T-cell (primary cell): ENCODE results near the gene SLC24A3. TPM values are rescaled to one million over a fixed set of nuclear protein-coding genes. Genes with fewer than 3 reads are reported as not detected.

Experiments
- ATAC-seq, 4 experiments: fragments of 200-7000 bp in 3 of 4; fragments of 150-1000 bp in 1 of 4; cut with Tn5 transposase; replicated peaks in 1 of 4; 1 replicate in 3 of 4; 2 replicates in 1 of 4; pipeline ENCODE4 v1.10.0; 2021; ENCODE audit warnings: moderate library complexity in 3 of 4, mild to moderate bottlenecking in 2 of 4, moderate number of reproducible peaks in 1 of 4
- CTCF ChIA-PET, 2 donors: fragments of 300-600 bp; sonication (Branson Sonifier 250); formaldehyde crosslinking; loops; one replicate each; lab custom pipeline; 2022; ENCODE audit warnings: antibody characterized with exemption in 2 of 2; lab: Charles Lee
- POLR2A ChIA-PET, 2 donors: fragments of 300-600 bp; sonication (Branson Sonifier 250); formaldehyde crosslinking; loops; one replicate each; lab custom pipeline; 2022; ENCODE audit warnings: antibody characterized with exemption in 2 of 2; lab: Charles Lee
- DNase-seq, 35 experiments: peaks; one replicate each; pipeline versions ENCODE4 v3.0.0 to v3.0.0-alpha.2; 2013 to 2023
- H3K27ac ChIP-seq: one replicate; pipeline ENCODE4 v1.5.1; 2013; ENCODE audit warnings: low read length
- H3K27me3 ChIP-seq, 2 experiments: replicated peaks in 1 of 2; 1 replicate in 1 of 2; 2 replicates in 1 of 2; pipeline versions ENCODE4 v1.6.1 to v1.7.0; 2013; ENCODE audit warnings: low read length in 1 of 2, mixed read lengths in 1 of 2; ENCODE audit not compliant: control insufficient read depth in 2 of 2, insufficient read depth in 2 of 2; ENCODE audit errors: extremely low read depth in 1 of 2
- H3K36me3 ChIP-seq, 2 donors: 1 replicate in 1 of 2; 2 replicates in 1 of 2; pipeline versions ENCODE4 v1.6.1 to v1.7.0; 2013; ENCODE audit warnings: low read length in 1 of 2; ENCODE audit not compliant: control insufficient read depth in 2 of 2, insufficient read depth in 1 of 2; ENCODE audit errors: extremely low read depth in 1 of 2
- H3K4me1 ChIP-seq, 2 experiments: 1 replicate in 1 of 2; 2 replicates in 1 of 2; pipeline versions ENCODE4 v1.6.1 to v1.7.0; 2013; ENCODE audit warnings: low read length in 2 of 2, mixed read lengths in 1 of 2; ENCODE audit not compliant: insufficient read depth in 2 of 2, control insufficient read depth in 1 of 2; ENCODE audit errors: extremely low read depth in 1 of 2
- H3K4me3 ChIP-seq, 2 donors: 1 replicate in 1 of 2; 2 replicates in 1 of 2; pipeline versions ENCODE4 v1.5.1 to v1.7.0; 2013; ENCODE audit warnings: mild to moderate bottlenecking in 2 of 2, low read length in 1 of 2, moderate library complexity in 1 of 2; ENCODE audit not compliant: control insufficient read depth in 1 of 2; ENCODE audit errors: extremely low read depth in 1 of 2
- H3K9me3 ChIP-seq: 2 replicates; pipeline ENCODE4 v1.7.0; 2013
- H3K27ac Mint-ChIP-seq, 2 donors: one replicate each; pipeline ENCODE4 v1.8.0; 2020 to 2021; ENCODE audit warnings: mild to moderate bottlenecking in 2 of 2, mixed read lengths in 2 of 2
- H3K27me3 Mint-ChIP-seq, 2 donors: one replicate each; pipeline ENCODE4 v1.8.0; 2021 to 2022; ENCODE audit warnings: mixed read lengths in 2 of 2
- H3K36me3 Mint-ChIP-seq: one replicate; pipeline ENCODE4 v1.8.0; 2021; ENCODE audit warnings: mixed read lengths
- H3K4me1 Mint-ChIP-seq, 3 donors: one replicate each; pipeline ENCODE4 v1.8.0; 2020 to 2022; ENCODE audit warnings: mixed read lengths in 3 of 3, mild to moderate bottlenecking in 1 of 3
- H3K4me3 Mint-ChIP-seq, 3 donors: one replicate each; pipeline ENCODE4 v1.8.0; 2020 to 2022; ENCODE audit warnings: mild to moderate bottlenecking in 3 of 3, mixed read lengths in 3 of 3, moderate library complexity in 3 of 3
- H3K9me3 Mint-ChIP-seq, 3 donors: one replicate each; pipeline ENCODE4 v1.8.0; 2020 to 2022; ENCODE audit warnings: mixed read lengths in 3 of 3
- WGBS: methylation state at CpG from one replicate; pipeline ENCODE4 v1.1.5; 2013; ENCODE audit warnings: missing lambda C conversion rate; ENCODE audit not compliant: insufficient coverage; 5-methylcytosine and 5-hydroxymethylcytosine counted together
- total RNA-seq, 35 experiments: library from RNA in 6 of 35; stranded (reverse) in 6 of 35; fragments of 120-200 nt in 1 of 35; gene quantifications; one replicate each; pipeline versions ENCODE4 v1.2.1 to v1.2.4 and lab custom pipeline; 2013 to 2026

Gene SLC24A3
- total RNA-seq, 5 donors from 2014 or later (not counting 1 experiment from before 2014, with no cell fraction given), result 0.06 to 0.25 (median 0.12) TPM

GRCh38 chr20:19251958-19252357, 39.5 kb downstream of the SLC24A3 start:
- Histone ChIP-seq H3K4me3 (no peak overlapping the region), H3K9me3 (no peaks in the 10 kb centered on the region), H3K36me3 (no peaks in the 10 kb centered on the region), H3K4me1 (no peaks in the 10 kb centered on the region), H3K27ac (no peak overlapping the region), H3K27me3 (peaks cover 0 to 3% of the 10 kb centered on the region in 2 experiments)
- ATAC-seq, result no peak
- H3K9me3 Mint-ChIP-seq, result no peaks in the 10 kb centered on the region
- no peaks in the 10 kb centered on the region for H3K36me3 Mint-ChIP-seq
- peaks cover 0 to 2% of the 10 kb centered on the region in 2 donors for H3K27me3 Mint-ChIP-seq
- DNase-seq, result no peak
- H3K4me1 Mint-ChIP-seq, result no peaks in the 10 kb centered on the region
- 71% methylated on average over 1 of the region's 3 CpGs for WGBS
- ChIA-PET CTCF (no interaction called here), POLR2A (no interaction called here)
- H3K27ac Mint-ChIP-seq, result no peak overlapping the region
- H3K4me3 Mint-ChIP-seq, result no peak overlapping the region

- H3K9me3 ChIP-seq, result no peaks in the 10 kb centered on the region
- CTCF ChIA-PET, result no interaction called here
- H3K36me3 ChIP-seq, result no peaks in the 10 kb centered on the region
- H3K9me3 Mint-ChIP-seq, result no peaks in the 10 kb centered on the region
- H3K27me3 Mint-ChIP-seq, result peaks cover 0 to 2% of the 10 kb centered on the region in 2 donors
- peaks cover 0 to 3% of the 10 kb centered on the region in 2 experiments for H3K27me3 ChIP-seq
- DNase-seq (no peak), ATAC-seq (no peak)
- H3K4me3 ChIP-seq, result no peak overlapping the region
- no peaks in the 10 kb centered on the region for H3K4me1 Mint-ChIP-seq
- WGBS, result 80% methylated on average over 2 of the region's 5 CpGs
- H3K27ac Mint-ChIP-seq, result no peak overlapping the region
- no peaks in the 10 kb centered on the region for H3K4me1 ChIP-seq
- no peak overlapping the region for H3K27ac ChIP-seq
- H3K4me3 Mint-ChIP-seq, result no peak overlapping the region
- no peaks in the 10 kb centered on the region for H3K36me3 Mint-ChIP-seq
- POLR2A ChIA-PET, result no interaction called here
Measured at GRCh38 chr20:19252451-19253120, 40.1 kb downstream of the SLC24A3 start.

- peaks cover 0 to 3% of the 10 kb centered on the region in 2 experiments for H3K27me3 ChIP-seq
- peaks cover 0 to 2% of the 10 kb centered on the region in 2 donors for H3K27me3 Mint-ChIP-seq
- CTCF ChIA-PET, result no interaction called here
- H3K4me1 Mint-ChIP-seq, result no peaks in the 10 kb centered on the region
- H3K36me3 Mint-ChIP-seq, result no peaks in the 10 kb centered on the region
- no peak overlapping the region for H3K27ac ChIP-seq
- H3K9me3 ChIP-seq, result no peaks in the 10 kb centered on the region
- H3K9me3 Mint-ChIP-seq, result no peaks in the 10 kb centered on the region
- no peaks in the 10 kb centered on the region for H3K36me3 ChIP-seq
- H3K4me1 ChIP-seq, result no peaks in the 10 kb centered on the region
- POLR2A ChIA-PET, result no interaction called here
- no peak overlapping the region for H3K4me3 Mint-ChIP-seq
- DNase-seq (no peak), ATAC-seq (no peak)
- WGBS, result 50% methylated on average over 1 of the region's 5 CpGs
- no peak overlapping the region for H3K4me3 ChIP-seq
- H3K27ac Mint-ChIP-seq, result no peak overlapping the region
Measured at GRCh38 chr20:19253316-19253715, 40.9 kb downstream of the SLC24A3 start.

- ATAC-seq, result no peak
- H3K36me3 Mint-ChIP-seq, result no peaks in the 10 kb centered on the region
- H3K4me1 ChIP-seq, result no peaks in the 10 kb centered on the region
- H3K36me3 ChIP-seq, result no peaks in the 10 kb centered on the region
- no peaks in the 10 kb centered on the region for H3K4me1 Mint-ChIP-seq
- peaks cover 0 to 2% of the 10 kb centered on the region in 2 donors for H3K27me3 Mint-ChIP-seq
- no peak overlapping the region for H3K27ac ChIP-seq
- H3K9me3 Mint-ChIP-seq, result no peaks in the 10 kb centered on the region
- peaks cover 0 to 3% of the 10 kb centered on the region in 2 experiments for H3K27me3 ChIP-seq
- 79% methylated on average over 10 of the region's 13 CpGs for WGBS
- DNase-seq, result no peak
- no peak overlapping the region for H3K27ac Mint-ChIP-seq
- no peaks in the 10 kb centered on the region for H3K9me3 ChIP-seq
- H3K4me3 Mint-ChIP-seq, result no peak overlapping the region
- H3K4me3 ChIP-seq, result no peak overlapping the region
- ChIA-PET CTCF (no interaction called here), POLR2A (no interaction called here)
Measured at GRCh38 chr20:19253916-19254820, 41.7 kb downstream of the SLC24A3 start.

- no peak overlapping the region for H3K4me3 Mint-ChIP-seq
- H3K4me1 ChIP-seq, result no peaks in the 10 kb centered on the region
- no peak overlapping the region for H3K4me3 ChIP-seq
- H3K27me3 ChIP-seq, result peaks cover 0 to 3% of the 10 kb centered on the region in 2 experiments
- DNase-seq, result no peak
- H3K9me3 Mint-ChIP-seq, result no peaks in the 10 kb centered on the region
- 80% methylated on average over 2 of the region's 4 CpGs for WGBS
- H3K27ac Mint-ChIP-seq, result no peak overlapping the region
- no peaks in the 10 kb centered on the region for H3K9me3 ChIP-seq
- no peaks in the 10 kb centered on the region for H3K4me1 Mint-ChIP-seq
- H3K27me3 Mint-ChIP-seq, result peaks cover 0 to 2% of the 10 kb centered on the region in 2 donors
- ATAC-seq, result no peak
- CTCF ChIA-PET, result no interaction called here
- H3K36me3 ChIP-seq, result no peaks in the 10 kb centered on the region
- H3K27ac ChIP-seq, result no peak overlapping the region
- no peaks in the 10 kb centered on the region for H3K36me3 Mint-ChIP-seq
- POLR2A ChIA-PET, result no interaction called here
Measured at GRCh38 chr20:19254956-19255355, 42.5 kb downstream of the SLC24A3 start.

- Mint-ChIP-seq H3K27me3 (peaks cover 0 to 2% of the 10 kb centered on the region in 2 donors), H3K36me3 (no peaks in the 10 kb centered on the region), H3K9me3 (no peaks in the 10 kb centered on the region), H3K27ac (no peak overlapping the region), H3K4me1 (peaks cover 0 to 3% (median 0%) of the 10 kb centered on the region in 3 donors), H3K4me3 (no peak overlapping the region)
- Histone ChIP-seq H3K4me3 (no peak overlapping the region), H3K27me3 (peaks cover 0 to 3% of the 10 kb centered on the region in 2 experiments), H3K36me3 (no peaks in the 10 kb centered on the region), H3K9me3 (no peaks in the 10 kb centered on the region), H3K27ac (no peak overlapping the region), H3K4me1 (peaks cover 0 to 2% of the 10 kb centered on the region in 2 experiments)
- DNase-seq (no peak), ATAC-seq (no peak)
- ChIA-PET POLR2A (no interaction called here), CTCF (no interaction called here)
- WGBS, result no CpG with 5 or more reads among the region's 2 CpGs
Measured at GRCh38 chr20:19256085-19256484, 43.6 kb downstream of the SLC24A3 start.
